Gastroesophageal sphincter (tissue), 4 donors: ENCODE results near the gene ATP23. TPM values are rescaled to one million over a fixed set of nuclear protein-coding genes. Genes with fewer than 3 reads are reported as not detected.

Source experiments
- ATAC-seq: fragments of 150-250 bp; one replicate; pipeline ENCODE4 v1.9.1; 2016; ENCODE audit warnings: mild to moderate bottlenecking, moderate library complexity
- H3K27ac ChIP-seq, 4 donors: fragments of 200-600 bp; sonication (generic) in 3 of 4; 1 replicate in 3 of 4; 2 replicates in 1 of 4; pipeline ENCODE4 v1.5.1; 2016 to 2019
- H3K27me3 ChIP-seq: fragments of 200-600 bp; sonication (generic); one replicate; pipeline ENCODE4 v1.5.1; 2019
- H3K36me3 ChIP-seq, 2 donors: fragments of 200-600 bp; sonication (generic); one replicate each; pipeline ENCODE4 v1.5.1; 2019; ENCODE audit warnings: control low read depth in 1 of 2
- H3K4me1 ChIP-seq, 3 donors: fragments of 200-600 bp; sonication (generic); 1 replicate in 2 of 3; 2 replicates in 1 of 3; pipeline ENCODE4 v1.5.1; 2016 to 2019; ENCODE audit warnings: control low read depth in 2 of 3
- H3K4me3 ChIP-seq, 2 donors: fragments of 200-600 bp; sonication (generic); one replicate each; pipeline ENCODE4 v1.5.1; 2019; ENCODE audit warnings: mild to moderate bottlenecking in 1 of 2, moderate library complexity in 1 of 2
- H3K9me3 ChIP-seq, 3 donors: fragments of 200-600 bp; sonication (generic); one replicate each; pipeline ENCODE4 v1.5.1; 2017 to 2019; ENCODE audit warnings: control low read depth in 2 of 3
- CTCF ChIP-seq, 4 experiments: fragments of 200-600 bp in 2 of 4; fragments of 450-650 bp in 2 of 4; sonication (generic) in 1 of 4; IDR thresholded peaks; one replicate each; pipeline ENCODE4 v1.5.1; 2017 to 2019; ENCODE audit warnings: antibody characterized with exemption in 4 of 4, mild to moderate bottlenecking in 2 of 4, moderate library complexity in 2 of 4
- EP300 ChIP-seq: sonication (generic); formaldehyde crosslinking; IDR thresholded peaks from one replicate; pipeline ENCODE4 v1.6.1; 2017; ENCODE audit warnings: antibody characterized with exemption, mild to moderate bottlenecking
- POLR2A ChIP-seq, 2 donors: fragments of 450-650 bp; IDR thresholded peaks; one replicate each; pipeline ENCODE4 v1.6.1; 2017; ENCODE audit warnings: antibody characterized with exemption in 2 of 2, mild to moderate bottlenecking in 2 of 2, moderate library complexity in 1 of 2
- POLR2AphosphoS5 ChIP-seq: sonication (generic); formaldehyde crosslinking; IDR thresholded peaks from one replicate; pipeline ENCODE4 v1.6.1; 2017; ENCODE audit warnings: antibody characterized with exemption
- WGBS, 2 donors: methylation state at CpG; one replicate each; pipeline ENCODE4 v1.1.5; 2018; ENCODE audit warnings: low coverage in 1 of 2; 5-methylcytosine and 5-hydroxymethylcytosine counted together
- total RNA-seq, 4 donors: library from RNA; depleted of rRNA; stranded (reverse); fragments of >200 nt; gene quantifications; one replicate each; pipeline ENCODE4 v1.1.0, GENCODE V29; 2016

Gene ATP23
- total RNA-seq, 4 donors from 2014 or later, result 7.2 to 24.4 (median 14.7) TPM

- 24 to 28% methylated on average over 3 to 4 of the region's 5 CpGs for WGBS, 2 donors
- no peaks in the 10 kb centered on the region for H3K9me3 ChIP-seq
- H3K27me3 ChIP-seq, result no peaks in the 10 kb centered on the region
- peak overlapping the region; percentile 90 to 97 (median 96) for H3K27ac ChIP-seq
- no peak for TF ChIP-seq EP300
- no peak for TF ChIP-seq CTCF (IDR thresholded peaks at IDR 0.05)
- TF ChIP-seq POLR2A (IDR thresholded peaks at IDR 0.05), result no peak
- TF ChIP-seq POLR2AphosphoS5, result no peak
- H3K4me3 ChIP-seq, result peak overlapping the region in 1 of 2 donors; percentile 74
- peaks cover 25 to 91% (median 67%) of the 10 kb centered on the region in 3 donors for H3K4me1 ChIP-seq
- no peaks in the 10 kb centered on the region for H3K36me3 ChIP-seq
- no peak for ATAC-seq
Measured at GRCh38 chr12:57895389-57896114, 45.8 kb upstream of the ATP23 start.

GRCh38 chr12:57896115-57896433 lies 45.3 kb upstream of the ATP23 start:
- Histone ChIP-seq H3K36me3 (no peaks in the 10 kb centered on the region), H3K27ac (peak overlapping the region; percentile 90 to 97 (median 96)), H3K4me3 (peak overlapping the region; percentile 56 to 74), H3K27me3 (no peaks in the 10 kb centered on the region), H3K9me3 (no peaks in the 10 kb centered on the region), H3K4me1 (peaks cover 25 to 86% (median 62%) of the 10 kb centered on the region in 3 donors)
- TF ChIP-seq POLR2AphosphoS5 (no peak), CTCF (IDR thresholded peaks at IDR 0.05) (peak in 3 of 4 experiments; percentile 9 to 37 (median 29))
- no peak for ATAC-seq
- WGBS, 2 donors, result 4% methylated on average over 3 of the region's 6 CpGs; no CpG with 5 or more reads in 1 of the 2 donors

GRCh38 chr12:57896434-57897201 lies 44.7 kb upstream of the ATP23 start:
- Histone ChIP-seq H3K27me3 (no peaks in the 10 kb centered on the region), H3K4me3 (peak overlapping the region; percentile 56 to 74), H3K36me3 (no peaks in the 10 kb centered on the region), H3K9me3 (no peaks in the 10 kb centered on the region), H3K27ac (peak overlapping the region; percentile 90 to 97 (median 96)), H3K4me1 (peaks cover 25 to 80% (median 59%) of the 10 kb centered on the region in 3 donors)
- TF ChIP-seq POLR2A (IDR thresholded peaks at IDR 0.05), result peak; percentile 80 to 84
- TF ChIP-seq CTCF (IDR thresholded peaks at IDR 0.05), result peak in 3 of 4 experiments; percentile 16 to 88 (median 32)
- peak; percentile 86 for TF ChIP-seq POLR2AphosphoS5
- no peak for TF ChIP-seq EP300
- ATAC-seq, result peak; percentile 50
- 0% methylated on average over 3 of the region's 54 CpGs; no CpG with 5 or more reads in 1 of the 2 donors for WGBS, 2 donors

- Histone ChIP-seq H3K4me1 (peaks cover 25 to 72% (median 53%) of the 10 kb centered on the region in 3 donors), H3K4me3 (peak overlapping the region; percentile 56 to 74), H3K36me3 (no peaks in the 10 kb centered on the region), H3K27me3 (no peaks in the 10 kb centered on the region), H3K27ac (peak overlapping the region; percentile 90 to 97 (median 96)), H3K9me3 (no peaks in the 10 kb centered on the region)
- no peak for TF ChIP-seq POLR2A (IDR thresholded peaks at IDR 0.05)
- no peak for TF ChIP-seq CTCF (IDR thresholded peaks at IDR 0.05)
- no peak for TF ChIP-seq EP300
- TF ChIP-seq POLR2AphosphoS5, result no peak
- WGBS, 2 donors, result 48 to 54% methylated on average over 7 to 10 of the region's 10 CpGs
- ATAC-seq, result no peak
Measured at GRCh38 chr12:57897286-57897974, 43.9 kb upstream of the ATP23 start.
